Heart right ventricle (tissue), 16 donors: ENCODE data around the gene SLCO2A1. TPM values are rescaled to one million over a fixed set of nuclear protein-coding genes. Genes with fewer than 3 reads are reported as not detected.

ENCODE experiments used
- ATAC-seq, 8 donors: fragments of 200-7000 bp; cut with Tn5 transposase; one replicate each; pipeline ENCODE4 v1.9.1; 2020; ENCODE audit warnings: mild to moderate bottlenecking in 8 of 8, moderate library complexity in 8 of 8, moderate number of reproducible peaks in 1 of 8
- DNase-seq, 2 donors: peaks; one replicate each; pipeline ENCODE4 v3.0.0-alpha.2; 2020
- H3K27ac ChIP-seq, 10 donors: fragments of 200-600 bp; sonication (generic) in 2 of 10; one replicate each; pipeline versions ENCODE4 v1.5.0 to v1.8.0; 2020 to 2022; ENCODE audit warnings: mild to moderate bottlenecking in 3 of 10
- H3K27me3 ChIP-seq, 7 donors: fragments of 200-600 bp; one replicate each; pipeline ENCODE4 v1.8.0; 2021 to 2022; ENCODE audit warnings: mild to moderate bottlenecking in 2 of 7
- H3K36me3 ChIP-seq, 9 donors: fragments of 200-600 bp; sonication (generic) in 1 of 9; one replicate each; pipeline versions ENCODE4 v1.5.0 to v1.8.0; 2020 to 2022; ENCODE audit warnings: mild to moderate bottlenecking in 2 of 9
- H3K4me1 ChIP-seq, 9 donors: fragments of 200-600 bp; sonication (generic) in 1 of 9; one replicate each; pipeline versions ENCODE4 v1.5.0 to v1.8.0; 2020 to 2022; ENCODE audit warnings: mild to moderate bottlenecking in 4 of 9
- H3K4me3 ChIP-seq, 10 donors: fragments of 200-600 bp; sonication (generic) in 2 of 10; one replicate each; pipeline versions ENCODE4 v1.5.0 to v1.8.0; 2020 to 2022; ENCODE audit warnings: mild to moderate bottlenecking in 7 of 10, moderate library complexity in 2 of 10
- H3K9me3 ChIP-seq, 11 donors: fragments of 200-600 bp in 10 of 11; sonication (generic) in 2 of 11; one replicate each; pipeline versions ENCODE4 v1.5.0 to v1.8.0; 2013 to 2022; ENCODE audit warnings: mild to moderate bottlenecking in 2 of 11, control low read depth in 1 of 11, moderate library complexity in 1 of 11
- WGBS, 2 donors: extraction: QIAGEN DNeasy Blood & Tissue Kit; methylation state at CpG; one replicate each; pipeline ENCODE4 v1.1.7; 2013; ENCODE audit warnings: inconsistent platforms in 1 of 2; 5-methylcytosine and 5-hydroxymethylcytosine counted together
- intact Hi-C, 10 donors: fragments of 100-400 bp; cut with DNase I; formaldehyde crosslinking; loops; one replicate each; pipeline versions ENCODE4 v1.11.1 to v1.14.2; 2022
- polyA plus RNA-seq, 2 donors: library from polyadenylated mRNA; stranded (reverse); fragments of 200-250 nt; gene quantifications; one replicate each; pipeline ENCODE4 v1.2.3, GENCODE V29; 2013
- total RNA-seq, 10 donors: library from RNA; stranded (reverse); fragmentation: NEBNext Ultra II Directional in 3 of 10; extraction: Animal tissue kit (Norgen Biotek cat#: 25700) in 3 of 10; gene quantifications; one replicate each; pipeline versions ENCODE4 v1.2.1 to v1.2.4, GENCODE V29; 2021 to 2023
- TF ChIP-seq, protein P1 (sequence below), 9 donors: fragments of 200-600 bp; sonication (generic) in 2 of 9; IDR thresholded peaks; one replicate each; pipeline versions ENCODE4 v1.5.0 to v1.8.0; 2021 to 2022; ENCODE audit warnings: antibody characterized with exemption in 9 of 9, mild to moderate bottlenecking in 5 of 9, moderate library complexity in 1 of 9
- donor health status: Arrhythmogenic right ventricular cardiomyopathy.
- donor health status: ischemic (EF 13 %, LVEDD 7.1; RV severe dilation, severe dysfunction).
- donor health status: healthy with polysubstance abuse.
- donor health status: DM: no; HTN: yes; CAD: no.
- donor health status: DM: no; HTN: no; CAD: no.
- donor health status: ischemic (EF 25% LVEDD 6.9; RV normal size, moderate dysfunction).
- donor health status: ischemic (EF 25% LVEDD 5.7; RV mildly dilated, moderate dysfunction).
- donor health status: healthy.
- donor health status: DM: yes; HTN: yes; CAD: no.
- donor health status: Ischemic cardiomyopathy.
- donor health status: ischemic (EF 35%, LVEDD 5.7; RV mildly dilated, moderate dysfunction).
- donor health status: nonischemic (EF 11% LVEDD 7.7; RV severe dilation, severe dysfunction).
- donor health status: DM: yes; HTN: yes; CAD: no.
- donor health status: PGD.
- donor health status: ischemic (EF 29% LVEDD 5.4; RV normal size, mild dysfunction).
- donor health status: nonischemic (EF 23%, LVEDD 6.1; RV moderate dilation, normal function).

Gene SLCO2A1
- total and polyA plus RNA-seq, 12 donors = 3.6 to 30.4 (median 10.0) TPM

DNA sequence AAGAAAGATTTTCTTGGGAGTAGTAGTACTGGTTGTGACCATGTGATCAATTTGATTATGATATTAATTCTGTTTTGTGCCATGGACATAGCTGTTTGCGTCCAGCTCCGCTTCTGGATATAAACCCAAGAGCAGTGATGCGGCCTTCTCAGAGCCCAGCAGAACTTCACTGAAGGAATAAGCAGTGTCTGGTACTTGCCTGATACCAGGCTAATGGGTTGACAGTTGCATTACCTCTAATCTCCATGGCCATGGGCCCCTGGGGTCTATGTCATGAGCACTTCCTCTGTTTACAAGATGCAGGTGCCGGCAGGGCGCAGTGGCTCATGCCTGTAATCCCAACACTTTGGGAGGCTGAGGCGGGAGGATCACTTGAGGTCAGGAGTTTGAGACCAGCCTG is 97.7 kb downstream of the SLCO2A1 start:
- ATAC-seq (no peak), DNase-seq (no peak)
- intact Hi-C loops = loop anchor here in 8 of 10 donors (5.0 to 10.0 kb wide), 6 partner anchors 103 to 553 kb away; partner anchors contain the start of genes ANAPC13 (in 1 of the 8) and CEP63 (in 1 of the 8)
- peaks cover 3 to 10% (median 7%) of the 10 kb centered on the region in 9 donors for H3K4me1 ChIP-seq
- no peaks in the 10 kb centered on the region for H3K36me3 ChIP-seq
- no peak overlapping the region for H3K27ac ChIP-seq
- H3K9me3 ChIP-seq = no peaks in the 10 kb centered on the region
- H3K4me3 ChIP-seq = no peak overlapping the region
- 92 to 96% methylated on average over 6 of the region's 6 CpGs for WGBS, 2 donors
- H3K27me3 ChIP-seq = peaks cover 0 to 10% (median 0%) of the 10 kb centered on the region in 7 donors
- TF ChIP-seq, protein P1, sequence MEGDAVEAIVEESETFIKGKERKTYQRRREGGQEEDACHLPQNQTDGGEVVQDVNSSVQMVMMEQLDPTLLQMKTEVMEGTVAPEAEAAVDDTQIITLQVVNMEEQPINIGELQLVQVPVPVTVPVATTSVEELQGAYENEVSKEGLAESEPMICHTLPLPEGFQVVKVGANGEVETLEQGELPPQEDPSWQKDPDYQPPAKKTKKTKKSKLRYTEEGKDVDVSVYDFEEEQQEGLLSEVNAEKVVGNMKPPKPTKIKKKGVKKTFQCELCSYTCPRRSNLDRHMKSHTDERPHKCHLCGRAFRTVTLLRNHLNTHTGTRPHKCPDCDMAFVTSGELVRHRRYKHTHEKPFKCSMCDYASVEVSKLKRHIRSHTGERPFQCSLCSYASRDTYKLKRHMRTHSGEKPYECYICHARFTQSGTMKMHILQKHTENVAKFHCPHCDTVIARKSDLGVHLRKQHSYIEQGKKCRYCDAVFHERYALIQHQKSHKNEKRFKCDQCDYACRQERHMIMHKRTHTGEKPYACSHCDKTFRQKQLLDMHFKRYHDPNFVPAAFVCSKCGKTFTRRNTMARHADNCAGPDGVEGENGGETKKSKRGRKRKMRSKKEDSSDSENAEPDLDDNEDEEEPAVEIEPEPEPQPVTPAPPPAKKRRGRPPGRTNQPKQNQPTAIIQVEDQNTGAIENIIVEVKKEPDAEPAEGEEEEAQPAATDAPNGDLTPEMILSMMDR (IDR thresholded peaks at IDR 0.05) = no peak

DNA sequence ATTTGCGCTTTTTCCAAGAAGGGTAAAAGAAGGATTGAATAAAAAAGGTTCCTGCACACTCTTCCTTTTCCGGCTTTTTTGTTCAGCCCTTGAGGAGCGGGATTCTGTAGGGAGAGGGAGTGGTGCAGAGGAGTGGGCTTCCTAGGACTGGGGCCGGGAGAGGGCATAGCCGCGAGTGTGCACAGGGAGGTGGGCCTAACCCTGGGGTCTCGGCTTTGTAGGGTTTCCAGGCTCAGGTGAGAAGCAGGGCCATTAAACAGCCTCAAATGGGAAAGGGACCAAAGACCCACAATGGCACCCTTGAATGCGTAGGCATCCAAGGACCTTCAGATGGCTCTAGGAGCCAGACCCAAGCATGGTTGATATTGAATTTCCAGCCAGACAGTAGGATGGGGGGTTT is 98.6 kb downstream of the SLCO2A1 start:
- DNase-seq = no peak
- intact Hi-C loops = loop anchor here in 9 of 10 donors (2.0 to 10.0 kb wide), 8 partner anchors 104 to 554 kb away; partner anchors contain the start of genes ANAPC13 (in 1 of the 9) and CEP63 (in 1 of the 9)
- peaks cover 3 to 12% (median 9%) of the 10 kb centered on the region in 9 donors for H3K4me1 ChIP-seq
- no peak overlapping the region for H3K4me3 ChIP-seq
- WGBS, 2 donors = 90 to 96% methylated on average over 8 of the region's 8 CpGs
- H3K27ac ChIP-seq = no peak overlapping the region
- H3K27me3 ChIP-seq = peaks cover 0 to 10% (median 0%) of the 10 kb centered on the region in 7 donors
- no peaks in the 10 kb centered on the region for H3K36me3 ChIP-seq
- ATAC-seq = no peak
- TF ChIP-seq, protein P1 (IDR thresholded peaks at IDR 0.05) = no peak
- H3K9me3 ChIP-seq = no peaks in the 10 kb centered on the region

DNA sequence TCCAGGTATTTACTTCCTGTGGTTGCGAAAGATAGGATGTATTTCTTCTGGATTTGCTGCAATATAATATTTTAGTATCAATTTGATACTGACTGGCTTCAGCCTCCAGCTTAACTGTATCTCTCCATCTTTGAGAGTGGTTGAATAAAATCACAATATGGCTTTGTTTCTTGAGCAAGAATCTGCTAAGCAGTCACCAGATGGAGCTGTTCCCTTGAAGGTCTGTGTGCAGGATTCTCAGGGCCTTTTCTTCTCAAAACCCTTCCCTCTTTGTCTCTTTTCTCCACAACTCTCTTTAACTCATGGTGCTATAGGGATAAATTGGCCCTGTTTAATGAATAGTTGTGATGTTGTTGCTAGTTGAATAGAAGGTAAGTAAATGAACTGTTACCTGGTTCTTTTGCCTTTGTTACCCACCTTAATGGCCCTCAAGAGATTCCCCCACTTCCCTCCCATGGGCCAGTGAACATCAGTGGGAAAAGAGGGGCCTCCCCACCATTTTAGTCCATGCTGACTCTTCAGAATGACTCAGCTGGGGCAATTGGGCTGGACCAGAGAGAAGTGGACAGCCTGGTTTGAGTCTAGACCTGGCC is 99.3 kb downstream of the SLCO2A1 start:
- H3K36me3 ChIP-seq = no peaks in the 10 kb centered on the region
- WGBS, 2 donors = 78 to 85% methylated on average over 1 of the region's 1 CpG
- H3K27ac ChIP-seq = no peak overlapping the region
- TF ChIP-seq, protein P1 (IDR thresholded peaks at IDR 0.05) = peak; percentile 33 to 72 (median 62)
- intact Hi-C loops = loop anchor here in 9 of 10 donors (2.0 to 10.0 kb wide), 8 partner anchors 104 to 554 kb away; partner anchors contain the start of genes ANAPC13 (in 1 of the 9) and CEP63 (in 1 of the 9)
- peak in 1 of 8 donors; percentile 34 for ATAC-seq
- H3K4me1 ChIP-seq = peaks cover 3 to 12% (median 9%) of the 10 kb centered on the region in 9 donors
- no peaks in the 10 kb centered on the region for H3K9me3 ChIP-seq
- H3K4me3 ChIP-seq = no peak overlapping the region
- H3K27me3 ChIP-seq = peaks cover 0 to 10% (median 0%) of the 10 kb centered on the region in 7 donors
- DNase-seq = no peak

DNA sequence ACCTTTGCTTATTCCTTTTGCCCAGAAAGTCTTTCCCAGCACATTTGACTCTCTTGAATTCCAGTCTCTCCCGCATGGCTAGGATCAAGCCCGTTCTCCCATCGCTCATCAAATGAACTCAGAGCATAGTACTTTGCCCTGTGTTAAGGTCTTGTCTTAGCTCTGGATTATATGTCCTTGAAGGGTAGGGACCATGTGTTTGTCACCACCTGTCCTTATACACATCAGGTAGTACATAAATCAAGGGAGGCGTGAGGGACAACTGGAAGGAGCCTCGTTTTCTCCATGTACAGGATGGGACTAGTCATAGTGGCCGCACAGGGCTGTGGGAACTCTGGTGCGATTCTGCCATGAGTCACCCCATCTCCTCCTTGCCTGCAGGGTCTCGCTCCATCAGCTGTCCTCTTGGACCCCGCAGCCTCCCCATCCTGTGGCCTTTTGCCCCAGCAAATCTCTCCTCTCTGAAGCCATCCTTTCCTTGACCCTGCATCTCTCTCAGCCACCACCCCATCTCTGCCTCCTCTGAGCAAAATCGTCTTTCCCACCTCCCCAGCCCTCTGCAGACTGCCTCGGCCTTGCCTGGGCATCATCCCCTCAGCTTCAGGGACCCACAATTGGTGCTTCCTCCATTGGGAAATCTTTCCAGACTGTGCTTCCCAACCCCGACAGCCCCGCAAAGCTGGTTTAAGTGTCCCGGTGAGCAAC is 100.7 kb downstream of the SLCO2A1 start:
- 92 to 93% methylated on average over 14 of the region's 14 CpGs for WGBS, 2 donors
- H3K4me3 ChIP-seq = no peak overlapping the region
- no peak overlapping the region for H3K27ac ChIP-seq
- H3K27me3 ChIP-seq = peaks cover 0 to 10% (median 0%) of the 10 kb centered on the region in 7 donors
- intact Hi-C loops = loop anchor here in 7 of 10 donors (2.0 to 10.0 kb wide), 7 partner anchors 110 to 1194 kb away; partner anchors contain the start of gene TOPBP1 (in 4 of the 7)
- DNase-seq (no peak), ATAC-seq (no peak)
- H3K36me3 ChIP-seq = no peaks in the 10 kb centered on the region
- TF ChIP-seq, protein P1 (IDR thresholded peaks at IDR 0.05) = no peak
- peaks cover 3 to 12% (median 9%) of the 10 kb centered on the region in 9 donors for H3K4me1 ChIP-seq
- no peaks in the 10 kb centered on the region for H3K9me3 ChIP-seq
